ENCODE measurements around the gene TH. TPM values are rescaled to one million over a fixed set of nuclear protein-coding genes. Genes with fewer than 3 reads are reported as not detected.

TH gene
- total and polyA plus RNA-seq, 2 of the 8 experiments (the other 6 are each of a cell fraction or from before 2014, with no cell fraction given) = 0.09 TPM; not detected in 1

DNA sequence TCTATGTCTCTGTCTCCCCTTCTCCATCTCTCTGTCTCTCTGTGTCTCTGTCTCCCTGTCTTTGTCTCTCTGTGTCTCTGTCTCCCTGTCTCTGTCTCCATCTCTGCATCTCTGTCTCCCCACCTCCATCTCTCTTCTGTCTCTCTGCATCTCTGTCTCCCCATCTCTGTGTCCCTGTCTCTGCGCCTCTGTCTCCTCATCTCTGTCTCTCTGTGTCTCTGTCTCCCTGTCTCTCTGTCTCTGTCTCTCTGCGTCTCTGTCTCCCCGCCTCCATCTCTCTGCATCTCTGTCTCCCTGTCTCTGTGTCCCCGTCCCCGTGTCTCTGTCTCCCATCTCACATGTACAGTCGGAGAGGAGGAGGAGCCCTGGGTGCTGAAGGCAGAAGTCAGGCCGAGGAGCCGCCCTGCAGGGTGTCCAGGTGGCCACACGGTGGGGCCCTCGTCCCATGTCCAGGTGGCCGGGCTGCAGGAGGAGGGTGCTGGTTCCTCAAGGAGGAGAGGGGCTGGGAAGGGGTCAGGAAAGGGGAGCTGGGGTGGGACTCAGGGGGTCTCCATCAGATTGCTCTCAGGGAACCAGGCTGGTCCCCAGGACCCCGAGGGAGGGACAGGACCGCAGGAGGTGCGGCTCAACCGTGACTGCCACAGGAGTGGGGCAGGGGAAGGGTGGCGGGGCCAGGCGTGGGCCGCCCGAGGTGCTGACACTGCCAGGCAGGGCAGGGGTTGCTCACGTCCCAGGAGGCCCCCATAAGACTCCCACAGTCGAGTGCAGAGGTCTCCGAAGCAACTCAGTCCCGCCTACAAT is 25.6 kb upstream of the TH start (continued):
- TF ChIP-seq SUZ12 (IDR thresholded peaks at IDR 0.05; ENCODE audit: low read length) = no peak
